GM06990 (cell line): ENCODE results near the gene HIVEP3.

Experiments used
- DNase-seq: peaks from one replicate; pipeline ENCODE4 v3.0.0-alpha.2; 2011; ENCODE audit not compliant: insufficient read length; ENCODE audit errors: extremely low read depth
- H3K27me3 ChIP-seq: replicated peaks from 2 replicates; pipeline ENCODE4 v1.6.0; 2011; ENCODE audit warnings: low read length; ENCODE audit not compliant: control insufficient read depth, insufficient read depth
- H3K36me3 ChIP-seq: 2 replicates; pipeline ENCODE4 v1.5.1; 2011; ENCODE audit warnings: low read length; ENCODE audit not compliant: control insufficient read depth, insufficient read depth
- H3K4me3 ChIP-seq: replicated peaks from 2 replicates; pipeline ENCODE4 v1.5.1; 2011; ENCODE audit warnings: low read depth, mild to moderate bottlenecking, control low read depth, low read length
- CTCF ChIP-seq: IDR thresholded peaks from 2 replicates; pipeline ENCODE4 v1.5.1; 2011; ENCODE audit warnings: low read length, control low read depth, mild to moderate bottlenecking, inconsistent platforms; ENCODE audit not compliant: insufficient read depth, poor library complexity, severe bottlenecking

Gene HIVEP3

GRCh38 chr1:41687007-41687406 is 231.7 kb downstream of the HIVEP3 start:
- no peak for DNase-seq
- Histone ChIP-seq H3K27me3 (no peaks in the 10 kb centered on the region), H3K4me3 (no peak overlapping the region), H3K36me3 (no peaks in the 10 kb centered on the region)
- TF ChIP-seq CTCF: no peak

GRCh38 chr1:41683681-41684500 is 234.8 kb downstream of the HIVEP3 start:
- Histone ChIP-seq H3K4me3 (no peak overlapping the region), H3K36me3 (no peaks in the 10 kb centered on the region), H3K27me3 (no peaks in the 10 kb centered on the region)
- DNase-seq: peak; percentile 48
- no peak for TF ChIP-seq CTCF

- Histone ChIP-seq H3K27me3 (no peaks in the 10 kb centered on the region), H3K4me3 (no peak overlapping the region), H3K36me3 (no peaks in the 10 kb centered on the region)
- no peak for TF ChIP-seq CTCF
- no peak for DNase-seq
Measured at GRCh38 chr1:41682845-41683625, 235.7 kb downstream of the HIVEP3 start.

GRCh38 chr1:41682149-41682548 is 236.6 kb downstream of the HIVEP3 start:
- Histone ChIP-seq H3K4me3 (no peak overlapping the region), H3K27me3 (no peaks in the 10 kb centered on the region)

More at GRCh38 chr1:41682149-41682548, 236.6 kb downstream of the HIVEP3 start:
- TF ChIP-seq CTCF: no peak
- no peaks in the 10 kb centered on the region for H3K36me3 ChIP-seq
- no peak for DNase-seq
